Fibroblast of villous mesenchyme (primary cell): Measurements from ENCODE around the gene INPPL1. TPM values are rescaled to one million over a fixed set of nuclear protein-coding genes. Genes with fewer than 3 reads are reported as not detected.

Experiments used
- DNase-seq: peaks from one replicate; pipeline ENCODE4 v3.0.0-alpha.2; 2010; ENCODE audit warnings: low read depth
- H3K4me3 ChIP-seq: 2 replicates; pipeline ENCODE4 v1.5.1; 2011; ENCODE audit warnings: low read depth, mild to moderate bottlenecking, low read length
- CTCF ChIP-seq: IDR thresholded peaks from 2 replicates; pipeline ENCODE4 v1.5.1; 2012; ENCODE audit warnings: low read depth, mild to moderate bottlenecking, low read length; ENCODE audit not compliant: insufficient read depth
- total RNA-seq: library from RNA; depleted of rRNA; stranded (reverse); fragments of >200 nt; gene quantifications from 2 replicates; pipeline ENCODE4 v1.2.3, GENCODE V29; 2012

INPPL1 gene
- total RNA-seq, 1 donor: 163 TPM

- no peak overlapping the region for H3K4me3 ChIP-seq
- no peak for TF ChIP-seq CTCF
- DNase-seq: no peak
These were observed 62.7 kb downstream of the INPPL1 start for GRCh38 chr11:72287293-72287692.

Other genes starting within 250 kb of the INPPL1 start
- 2.6 and 4.2 TPM in 2 replicates for gene IL18BP, start 225.9 kb upstream of the INPPL1 start, total RNA-seq
- gene NUMA1, start 144.2 kb upstream of the INPPL1 start, total RNA-seq: 158 and 169 TPM in 2 replicates
- gene LRRC51, start 143.9 kb upstream of the INPPL1 start, total RNA-seq: 4.3 and 5.5 TPM in 2 replicates
- 155 and 174 TPM in 2 replicates for gene LAMTOR1, start 121.5 kb upstream of the INPPL1 start, total RNA-seq
- gene TOMT, start 118.8 kb upstream of the INPPL1 start, total RNA-seq: not detected in 2 replicates
- 32.8 and 48.3 TPM in 2 replicates for gene ANAPC15, start 112.1 kb upstream of the INPPL1 start, total RNA-seq
- gene FOLR3, start 89.0 kb upstream of the INPPL1 start, total RNA-seq: 0.64 and 2.6 TPM in 2 replicates
- gene FOLR1, start 32.6 kb upstream of the INPPL1 start, total RNA-seq: not detected in 2 replicates
- gene FOLR2, start 8.0 kb upstream of the INPPL1 start, total RNA-seq: not detected in 2 replicates
- gene PHOX2A, start 19.4 kb downstream of the INPPL1 start, total RNA-seq: not detected in 2 replicates
- gene CLPB, start 209.8 kb downstream of the INPPL1 start, total RNA-seq: 32.5 and 48.8 TPM in 2 replicates